ENCODE data around the gene CDC42.

- TF ChIP-seq CTCF (conservative IDR thresholded peaks at IDR 0.05 in 1 of 2, IDR thresholded peaks at IDR 0.05 in 1 of 2; ENCODE audit: low read depth in 1 of 2, low read length in 2 of 2): no peak
- no peak for TF ChIP-seq EZH2 (IDR thresholded peaks at IDR 0.05; ENCODE audit: low read length, missing control alignments)
Measured at GRCh38 chr1:22137004-22137720, 84.7 kb downstream of the CDC42 start.
